Measurements from ENCODE around the gene BCAT1.
"Not testable (repeated sequence)": the region's sequence is repeated elsewhere in the genome, so short reads cannot be mapped to it uniquely, and the experiment has no call there.

Gene BCAT1

GRCh38 chr12:24898606-24899005 is 50.3 kb downstream of the BCAT1 start:
- no peak for DNase-seq

GRCh38 chr12:24898185-24898584 is 50.7 kb downstream of the BCAT1 start:
- DNase-seq: no peak

DNA sequence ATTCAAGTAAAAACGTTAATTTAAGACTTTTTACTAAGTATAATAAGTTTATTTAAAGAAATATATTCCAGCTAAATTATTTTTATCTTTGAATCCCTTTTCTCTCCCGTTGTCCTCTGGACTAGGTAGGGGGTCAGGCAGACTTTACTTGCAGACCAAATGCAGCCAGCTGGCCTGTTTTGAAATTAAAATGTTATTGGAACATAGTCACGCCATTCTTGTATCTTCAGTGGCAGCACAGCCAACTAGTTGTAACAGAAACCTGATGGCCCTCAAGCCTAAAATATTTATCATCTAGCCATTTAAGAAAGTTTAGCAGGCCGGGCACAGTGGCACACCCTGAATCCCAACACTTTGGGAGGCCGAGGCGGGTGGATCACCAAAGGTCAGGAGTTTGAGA is 52.7 kb downstream of the BCAT1 start:
- DNase-seq: no peak

GRCh38 chr12:24895612-24896011 is 53.3 kb downstream of the BCAT1 start:
- no peak for DNase-seq

- DNase-seq: no peak
Observed at GRCh38 chr12:24894879-24895278, 54.0 kb downstream of the BCAT1 start.

GRCh38 chr12:24890048-24890803 is 58.7 kb downstream of the BCAT1 start:
- no peak for DNase-seq

GRCh38 chr12:24889411-24889810 is 59.5 kb downstream of the BCAT1 start:
- no peak for DNase-seq

- DNase-seq: no peak
Observed at GRCh38 chr12:24888813-24889212, 60.1 kb downstream of the BCAT1 start.

DNA sequence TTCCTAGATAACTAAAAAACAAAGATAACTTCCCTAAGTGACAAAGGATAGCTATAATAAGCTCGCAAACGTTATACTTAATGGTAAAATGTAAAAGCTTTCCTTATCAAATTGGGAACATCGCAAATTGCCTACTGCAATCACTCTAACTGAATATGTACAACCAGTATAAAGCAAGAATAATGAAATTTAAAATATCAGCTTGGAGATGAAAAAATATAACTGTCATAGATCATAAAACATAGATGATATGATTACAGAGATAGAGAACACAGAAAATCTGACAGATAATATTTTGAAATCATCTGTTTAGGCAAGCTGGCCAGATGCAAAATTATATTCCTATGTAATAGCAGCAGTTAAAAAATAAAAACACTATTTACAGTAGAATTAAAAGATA is 64.0 kb downstream of the BCAT1 start:
- DNase-seq: no peak

GRCh38 chr12:24881724-24882371 is 67.1 kb downstream of the BCAT1 start:
- no peak for DNase-seq

- no peak for DNase-seq
Observed at GRCh38 chr12:24881227-24881626, 67.7 kb downstream of the BCAT1 start.

DNA sequence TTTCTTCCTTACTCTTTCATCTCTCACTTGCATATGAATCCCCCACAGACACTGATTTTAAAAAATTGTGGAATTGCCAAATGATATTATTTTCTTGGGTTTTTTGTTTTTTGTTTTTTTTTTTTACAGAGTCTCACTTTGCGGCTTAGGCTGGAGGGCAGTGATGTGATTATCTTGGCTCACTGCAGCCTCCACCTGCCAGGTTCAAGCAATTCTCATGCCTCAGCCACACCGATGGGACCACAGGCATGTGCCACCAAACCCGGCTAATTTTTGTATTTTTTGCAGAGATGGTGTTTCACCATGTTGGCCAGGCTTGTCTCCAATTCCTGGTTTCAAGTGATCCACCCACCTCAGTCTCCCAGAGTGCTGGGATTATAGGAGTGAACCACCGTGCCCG is 68.2 kb downstream of the BCAT1 start:
- no peak for DNase-seq

GRCh38 chr12:24879644-24880043 is 69.3 kb downstream of the BCAT1 start:
- DNase-seq: no peak

- no peak for DNase-seq
Observed at GRCh38 chr12:24875014-24875413, 73.9 kb downstream of the BCAT1 start.

GRCh38 chr12:24872211-24872610 is 76.7 kb downstream of the BCAT1 start:
- DNase-seq: no peak

DNA sequence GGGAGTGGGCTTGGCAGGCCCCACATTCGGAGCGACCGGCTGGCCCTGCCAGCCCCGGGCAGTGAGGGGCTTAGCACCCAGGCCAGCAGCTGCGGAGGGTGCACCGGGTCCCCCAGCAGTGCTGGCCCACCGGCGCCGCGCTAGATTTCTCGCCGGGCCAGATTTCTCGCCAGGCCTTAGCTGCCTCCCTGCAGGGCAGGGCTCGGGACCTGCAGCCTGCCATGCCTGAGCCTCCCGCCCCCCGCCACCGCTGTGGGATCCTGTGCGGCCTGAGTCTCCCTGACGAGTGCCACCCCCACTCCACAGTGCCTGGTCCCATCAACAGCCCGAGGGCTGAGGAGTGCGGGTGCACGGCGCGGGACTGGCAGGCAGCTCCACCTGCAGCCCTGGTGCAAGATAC is 82.8 kb downstream of the BCAT1 start:
- DNase-seq: not testable (repeated sequence)

- DNase-seq: no peak
Observed at GRCh38 chr12:24864796-24865125, 84.1 kb downstream of the BCAT1 start.

DNA sequence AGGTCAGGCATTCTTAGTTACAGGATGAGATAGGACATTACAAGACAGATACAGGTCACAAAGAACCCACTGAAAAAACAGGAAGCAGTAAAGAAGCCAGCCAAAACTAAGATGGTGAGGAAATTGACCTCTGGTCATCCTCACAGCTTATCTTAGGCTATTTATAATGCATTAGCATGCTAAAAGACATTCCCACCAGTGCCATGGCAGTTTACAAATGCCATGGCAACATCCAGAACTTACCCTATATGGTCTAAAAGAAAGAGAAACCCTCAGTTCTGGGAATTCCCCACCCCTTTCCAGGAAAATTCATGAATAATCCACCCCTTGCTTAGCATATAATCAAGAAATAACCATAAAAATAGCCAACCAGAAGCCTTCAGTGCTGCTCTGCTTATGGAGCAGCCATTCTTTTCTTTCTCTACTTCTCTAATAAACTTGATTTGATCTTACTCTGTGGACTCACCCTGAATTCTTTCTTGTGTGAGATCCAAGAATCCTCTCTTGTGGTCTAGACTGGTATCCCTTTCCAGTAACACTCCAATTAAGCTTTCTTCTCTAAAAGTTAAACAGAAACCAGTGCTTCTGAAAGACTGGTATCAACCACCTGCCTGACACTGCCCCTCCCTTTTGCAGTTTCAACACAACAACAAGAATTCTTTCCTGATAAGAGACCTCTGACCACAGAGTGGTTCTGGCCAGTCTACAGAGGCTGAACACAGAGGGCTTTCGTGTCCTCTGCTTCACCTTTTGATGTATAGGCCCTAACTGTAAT is 86.9 kb downstream of the BCAT1 start:
- DNase-seq: no peak

- DNase-seq: no peak
Observed at GRCh38 chr12:24860546-24860945, 88.4 kb downstream of the BCAT1 start.

DNA sequence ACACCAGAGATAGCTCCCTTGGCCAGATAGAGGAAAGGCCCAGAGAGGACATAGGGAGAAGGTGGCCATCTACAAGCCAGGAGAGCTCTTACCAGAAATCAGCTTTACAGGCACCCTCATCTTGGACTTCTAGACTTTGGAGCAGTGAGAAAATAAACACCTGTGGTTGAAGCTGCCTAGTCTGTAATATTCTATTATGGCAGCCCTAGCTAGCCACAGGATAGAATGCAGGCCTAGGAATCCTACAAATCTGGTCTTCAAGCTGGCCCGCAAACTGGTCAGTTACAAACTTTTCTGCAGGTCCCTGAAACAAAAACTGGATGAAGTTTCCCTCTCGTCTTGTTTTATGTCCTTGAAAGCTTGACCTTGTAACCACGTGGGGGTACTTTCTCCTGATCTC is 92.4 kb downstream of the BCAT1 start:
- no peak for DNase-seq

DNA sequence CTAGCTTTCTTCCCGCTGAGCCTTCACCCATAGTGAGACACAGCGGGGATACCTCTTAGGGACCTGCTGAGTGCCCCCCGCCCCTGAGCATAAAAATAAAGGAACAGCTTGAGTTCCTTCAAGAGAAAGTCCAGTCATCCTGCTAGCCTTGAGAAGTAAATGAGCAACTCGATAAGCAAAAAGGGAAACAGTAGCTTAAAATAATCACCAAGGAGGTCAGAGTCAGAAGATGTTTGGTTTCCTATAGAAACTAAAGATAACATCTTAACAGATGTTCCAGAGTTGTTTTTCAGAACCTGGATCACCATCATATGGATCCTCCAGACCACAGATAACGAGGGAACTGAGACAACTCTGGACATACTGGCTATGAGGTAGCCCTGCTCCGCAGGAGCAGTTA is 94.0 kb downstream of the BCAT1 start:
- no peak for DNase-seq

DNA sequence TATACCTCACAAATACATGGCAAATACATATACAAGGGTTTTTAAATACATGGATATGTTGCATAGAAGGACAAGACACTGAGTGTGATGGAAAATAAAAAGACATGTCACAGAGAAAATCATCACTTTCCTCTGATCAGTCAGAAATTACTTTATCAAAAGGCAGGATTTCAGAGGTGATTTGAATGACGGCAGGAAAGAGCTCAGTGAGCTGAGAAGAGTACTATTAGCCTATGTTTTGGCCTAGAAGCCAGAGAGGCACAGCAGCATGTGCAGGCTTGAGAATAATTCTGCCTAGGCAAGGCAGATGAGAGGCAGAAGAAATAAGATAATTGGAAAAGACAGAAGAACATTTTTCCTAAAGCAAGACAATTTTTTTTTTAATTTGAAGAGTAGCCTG is 94.9 kb downstream of the BCAT1 start:
- no peak for DNase-seq

DNA sequence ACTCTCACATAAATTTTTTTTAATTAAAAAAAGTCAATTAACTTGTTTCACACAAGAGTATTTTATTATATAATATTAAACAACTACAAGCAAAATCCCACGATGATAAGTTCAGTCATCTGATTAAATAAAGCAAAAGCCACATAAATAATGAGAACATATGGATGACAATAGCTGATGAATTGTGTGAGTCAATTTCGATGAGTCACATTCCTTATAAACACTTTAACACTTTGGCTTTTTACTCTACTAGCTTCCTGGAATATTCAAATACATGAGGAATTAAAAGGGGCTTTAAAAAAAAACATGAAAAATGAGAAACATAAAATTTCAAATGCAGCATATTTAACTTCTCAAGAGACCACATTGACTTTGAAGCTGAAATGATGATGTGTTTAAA is 95.3 kb downstream of the BCAT1 start:
- no peak for DNase-seq

- no peak for DNase-seq
Observed at GRCh38 chr12:24853094-24853493, 95.8 kb downstream of the BCAT1 start.

Data from cortex of kidney (tissue), 1 donor.